ENCODE measurements around the gene RAD17.
"Not testable (repeated sequence)": the region's sequence is repeated elsewhere in the genome, so short reads cannot be mapped to it uniquely, and the experiment has no call there.

The RAD17 gene

GRCh38 chr5:69374911-69375446 is 5.4 kb downstream of the RAD17 start:
- DNase-seq (ENCODE audit: low spot score) = no peak

GRCh38 chr5:69378376-69378775 is 8.8 kb downstream of the RAD17 start:
- no peak for DNase-seq (ENCODE audit: low spot score)

GRCh38 chr5:69404659-69405330 is 35.2 kb downstream of the RAD17 start:
- DNase-seq (ENCODE audit: low spot score) = no peak

GRCh38 chr5:69414885-69415583 is 45.4 kb downstream of the RAD17 start, which contains the start of gene MARVELD2:
Gene MARVELD2 (plus strand): TSS chr5:69415116. CDS start chr5:69419386, 4,270 bp downstream.
- DNase-seq (ENCODE audit: low spot score) = peak; percentile 24

- no peak for DNase-seq (ENCODE audit: low spot score)
Measured at GRCh38 chr5:69415584-69415958, 46.0 kb downstream of the RAD17 start.

GRCh38 chr5:69416180-69416579 is 46.6 kb downstream of the RAD17 start:
- no peak for DNase-seq (ENCODE audit: low spot score)

GRCh38 chr5:69416699-69417098 is 47.1 kb downstream of the RAD17 start:
- no peak for DNase-seq (ENCODE audit: low spot score)

GRCh38 chr5:69418554-69418953 is 48.9 kb downstream of the RAD17 start:
- no peak for DNase-seq (ENCODE audit: low spot score)

- DNase-seq (ENCODE audit: low spot score) = no peak
Measured at GRCh38 chr5:69431424-69432303, 62.0 kb downstream of the RAD17 start.

GRCh38 chr5:69432412-69433206 is 63.0 kb downstream of the RAD17 start:
- no peak for DNase-seq (ENCODE audit: low spot score)

- not testable (repeated sequence) for DNase-seq (ENCODE audit: low spot score)
Measured at GRCh38 chr5:69435276-69435884, 65.8 kb downstream of the RAD17 start.

- DNase-seq (ENCODE audit: low spot score) = no peak
Measured at GRCh38 chr5:69444127-69444754, 74.6 kb downstream of the RAD17 start.

GRCh38 chr5:69449511-69449910 is 79.9 kb downstream of the RAD17 start:
- DNase-seq (ENCODE audit: low spot score) = no peak

- DNase-seq (ENCODE audit: low spot score) = no peak
Measured at GRCh38 chr5:69450116-69450515, 80.5 kb downstream of the RAD17 start.

- not testable (repeated sequence) for DNase-seq (ENCODE audit: low spot score)
Measured at GRCh38 chr5:69450527-69450926, 80.9 kb downstream of the RAD17 start.

- DNase-seq (ENCODE audit: low spot score) = no peak
Measured at GRCh38 chr5:69451941-69452647, 82.5 kb downstream of the RAD17 start.

- not testable (repeated sequence) for DNase-seq (ENCODE audit: low spot score)
Measured at GRCh38 chr5:69453487-69453886, 83.9 kb downstream of the RAD17 start.

- DNase-seq (ENCODE audit: low spot score) = no peak
Measured at GRCh38 chr5:69454460-69455249, 85.0 kb downstream of the RAD17 start.

GRCh38 chr5:69455428-69455988 is 85.9 kb downstream of the RAD17 start:
- DNase-seq (ENCODE audit: low spot score) = not testable (repeated sequence)

Data from CD4-positive, alpha-beta T cell treated with Interleukin-2 at 100 ng/mL for 4 hours (primary cell).